GM21529 (cell line): ENCODE results near the gene UBE2J2.
"Not testable (repeated sequence)": the region's sequence is repeated elsewhere in the genome, so short reads cannot be mapped to it uniquely, and the experiment has no call there.

Experiments
- ATAC-seq: cut with Tn5 transposase; IDR thresholded peaks from one replicate; pipeline ENCODE4 v1.9.1; 2021; ENCODE audit not compliant: unreplicated experiment

Gene UBE2J2

GRCh38 chr1:1259540-1259939 lies 14.1 kb downstream of the UBE2J2 start:
- ATAC-seq, result no peak

- no peak for ATAC-seq
These were observed 14.6 kb downstream of the UBE2J2 start for GRCh38 chr1:1259119-1259488.

GRCh38 chr1:1256956-1257871 lies 16.4 kb downstream of the UBE2J2 start:
- no peak for ATAC-seq

GRCh38 chr1:1255611-1256010 lies 18.0 kb downstream of the UBE2J2 start:
- no peak for ATAC-seq

- ATAC-seq, result no peak
These were observed 18.6 kb downstream of the UBE2J2 start for GRCh38 chr1:1255078-1255477.

- no peak for ATAC-seq
These were observed 19.0 kb downstream of the UBE2J2 start for GRCh38 chr1:1254667-1254998.

GRCh38 chr1:1253972-1254666 lies 19.5 kb downstream of the UBE2J2 start:
- no peak for ATAC-seq

- no peak for ATAC-seq
These were observed 20.3 kb downstream of the UBE2J2 start for GRCh38 chr1:1253314-1253713.

GRCh38 chr1:1250786-1251284 lies 22.8 kb downstream of the UBE2J2 start:
- no peak for ATAC-seq

- not testable (repeated sequence) for ATAC-seq
These were observed 25.4 kb downstream of the UBE2J2 start for GRCh38 chr1:1248009-1248913.

GRCh38 chr1:1247341-1247913 lies 26.2 kb downstream of the UBE2J2 start:
- ATAC-seq, result no peak

GRCh38 chr1:1246577-1247340 lies 26.9 kb downstream of the UBE2J2 start, which contains the start of gene C1QTNF12:
Gene C1QTNF12, minus strand, starts transcription at chr1:1246722. Its CDS starts 32 bp downstream, at chr1:1246690.
- no peak for ATAC-seq

- no peak for ATAC-seq
These were observed 27.7 kb downstream of the UBE2J2 start for GRCh38 chr1:1245817-1246576.

GRCh38 chr1:1245178-1245816 lies 28.4 kb downstream of the UBE2J2 start:
- no peak for ATAC-seq

GRCh38 chr1:1244192-1244811 lies 29.4 kb downstream of the UBE2J2 start:
- ATAC-seq, result no peak

- no peak for ATAC-seq
These were observed 29.9 kb downstream of the UBE2J2 start for GRCh38 chr1:1243807-1244191.

- ATAC-seq, result no peak
These were observed 30.4 kb downstream of the UBE2J2 start for GRCh38 chr1:1243266-1243660.
